Inflammatory macrophage treated with lipopolysaccharide for 4 hours (primary cell): Measurements from ENCODE around the gene FXYD4.
"Not testable (repeated sequence)": the region's sequence is repeated elsewhere in the genome, so short reads cannot be mapped to it uniquely, and the experiment has no call there.

Source experiments
- DNase-seq: peaks from one replicate; pipeline ENCODE4 v3.0.0-alpha.2; 2020

FXYD4 gene

DNA sequence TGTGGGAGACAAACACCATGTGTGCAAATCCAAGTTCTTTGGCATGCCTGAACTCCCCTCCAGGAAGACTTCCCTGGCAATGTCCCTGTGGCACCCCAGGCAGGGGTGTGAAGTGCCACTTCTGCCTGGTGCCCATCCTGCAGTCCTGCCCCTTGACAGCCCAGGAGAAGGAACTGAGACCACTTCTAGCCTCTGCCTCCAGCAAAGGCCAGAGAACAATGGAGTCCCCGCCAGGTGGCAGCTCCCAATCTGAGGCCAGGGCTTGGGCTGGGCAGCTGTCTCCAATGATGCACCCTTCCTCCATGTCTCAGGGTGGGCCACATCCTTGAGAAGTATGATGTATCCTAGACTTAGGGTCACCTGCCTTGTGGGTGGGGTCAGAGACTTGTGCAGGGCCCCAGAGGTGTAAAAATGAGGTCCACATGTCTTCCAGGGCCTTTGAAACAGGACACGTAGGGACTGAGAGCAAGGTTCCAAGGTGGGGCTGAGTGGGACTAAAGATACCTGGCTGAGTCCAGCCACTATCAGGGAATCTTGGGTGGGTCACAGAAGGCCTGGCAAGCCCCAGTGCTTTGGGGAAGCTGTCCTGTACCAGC, 5.5 kb downstream of the FXYD4 start:
- no peak for DNase-seq

DNA sequence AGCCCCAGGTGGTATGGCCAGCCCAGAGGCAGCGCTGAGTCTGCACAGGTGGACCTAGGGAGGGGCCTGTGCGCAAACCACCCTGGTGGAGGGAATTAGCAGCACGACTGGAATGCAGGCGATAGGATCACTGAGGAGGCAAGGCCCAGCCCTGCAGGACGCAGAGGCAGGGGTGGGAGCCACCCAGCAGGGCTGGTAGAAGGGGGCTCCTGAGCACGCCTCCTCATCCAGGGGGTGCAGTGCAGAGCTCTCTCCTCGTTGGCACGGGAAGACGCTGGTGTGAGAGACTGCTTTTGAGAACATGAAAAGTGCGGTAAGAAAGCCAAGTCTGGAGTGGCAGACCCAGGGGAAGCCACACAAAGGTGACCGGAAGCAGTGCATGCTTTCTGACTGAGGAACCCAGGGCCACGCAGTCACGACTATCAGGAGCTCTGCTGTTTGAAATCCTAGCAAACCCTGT, 6.0 kb downstream of the FXYD4 start:
- DNase-seq, result no peak

DNA sequence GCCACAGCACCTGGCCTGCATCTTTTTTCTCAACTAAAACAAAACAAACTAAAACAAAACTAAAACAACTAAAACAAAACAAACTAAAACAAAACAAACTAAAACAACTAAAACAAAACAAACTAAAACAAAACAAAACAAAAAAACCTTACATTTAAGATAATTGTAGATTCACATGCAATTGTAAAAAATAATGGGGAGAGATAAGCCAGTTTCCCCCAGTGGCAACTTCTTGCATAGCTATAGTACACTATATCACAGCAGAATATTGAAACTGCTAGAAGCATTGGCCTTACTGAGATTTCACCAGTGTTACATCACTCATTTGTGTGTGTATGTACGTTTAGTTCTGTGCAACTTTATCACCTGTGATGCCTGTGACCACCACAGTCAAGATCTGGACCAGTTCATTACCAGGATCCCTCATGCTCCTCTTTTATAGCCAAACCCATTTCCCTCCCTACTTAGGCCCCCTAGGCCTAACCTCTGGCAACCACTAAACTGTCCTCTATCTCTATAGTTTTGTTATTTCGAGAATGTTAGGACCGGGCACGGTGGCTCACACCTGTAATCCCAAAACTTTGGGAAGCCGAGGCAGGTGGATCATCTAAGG, 9.3 kb downstream of the FXYD4 start:
- no peak for DNase-seq

DNA sequence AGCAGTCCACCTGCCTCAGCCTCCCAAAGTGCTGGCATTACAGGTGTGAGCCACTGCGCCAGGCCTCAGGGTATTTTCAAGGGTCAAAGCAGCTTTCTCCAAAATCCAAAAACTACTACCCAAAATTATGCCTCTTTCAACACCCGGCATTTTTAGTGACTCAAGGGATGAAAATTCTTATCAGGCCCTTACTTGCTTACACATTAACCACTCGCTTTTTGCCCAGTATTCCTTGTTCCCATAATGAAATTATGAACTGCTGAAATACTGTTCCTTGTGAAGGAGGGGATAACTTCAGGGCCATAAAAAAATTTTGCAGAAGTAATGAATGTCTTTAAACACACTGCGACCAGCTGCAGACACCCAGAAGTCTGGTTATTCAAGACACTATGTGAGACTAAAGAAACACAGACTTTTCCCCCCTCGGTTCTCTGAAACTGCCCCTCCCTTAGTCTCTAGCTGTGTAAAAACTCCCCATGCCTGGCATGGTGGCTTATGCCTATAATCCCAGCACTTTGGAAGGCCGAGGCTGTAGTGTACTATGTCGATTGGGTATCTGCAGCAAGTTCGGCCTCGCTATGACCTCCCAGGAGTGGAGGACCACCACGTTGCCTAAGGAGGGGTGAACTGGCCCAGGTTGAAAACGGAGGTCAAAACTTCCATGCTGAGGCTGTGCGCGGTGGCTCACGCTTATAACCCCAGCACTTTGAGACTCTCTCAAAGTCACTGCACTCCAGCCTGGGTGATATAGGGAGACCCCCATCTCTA, 12.0 kb downstream of the FXYD4 start:
- DNase-seq, result no peak

DNA sequence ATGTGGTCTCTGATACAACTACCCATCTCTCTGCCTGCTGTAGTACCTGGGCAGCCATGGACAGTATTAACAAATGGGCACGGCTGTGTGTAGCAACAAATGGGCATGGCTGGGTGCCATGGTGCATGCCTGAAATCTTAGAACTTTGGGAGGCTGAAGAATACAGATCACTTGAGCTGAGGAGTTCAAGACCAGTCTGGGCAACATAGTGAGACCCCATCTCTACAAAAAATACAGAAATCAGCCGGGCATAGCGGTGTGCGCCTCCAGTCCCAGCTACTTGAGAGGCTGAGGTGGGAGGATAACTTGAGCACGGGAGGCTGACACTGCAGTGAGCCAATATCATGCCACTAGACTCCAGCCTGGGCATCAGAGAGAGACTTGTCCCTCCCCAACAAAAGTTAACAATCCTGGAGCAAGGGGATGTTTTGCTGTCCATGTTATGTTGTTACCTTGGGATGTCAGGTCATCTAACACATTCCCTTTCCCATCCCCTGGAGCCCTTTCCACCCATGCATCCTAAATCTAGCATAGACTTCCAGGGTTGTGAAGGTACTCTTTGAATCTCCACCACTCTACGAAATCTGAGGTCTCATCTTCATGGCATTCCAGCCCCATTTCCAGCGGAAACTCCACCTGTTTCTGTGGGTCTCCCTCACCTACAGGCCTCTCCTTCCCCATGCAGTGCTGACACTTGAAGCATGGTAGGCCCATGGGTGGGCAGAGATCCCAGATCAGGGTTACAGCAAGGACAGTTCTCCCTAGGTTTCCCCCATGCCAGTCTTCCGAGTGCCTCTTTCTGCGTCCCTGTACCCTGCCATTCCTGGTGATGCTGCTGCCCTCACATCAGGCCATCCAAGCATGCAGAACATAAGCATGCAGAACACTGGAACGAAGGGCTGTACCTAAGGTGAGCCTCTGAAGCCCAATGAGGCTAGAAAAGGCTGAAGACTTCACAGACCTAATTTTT, 13.1 kb downstream of the FXYD4 start:
- DNase-seq, result no peak

DNA sequence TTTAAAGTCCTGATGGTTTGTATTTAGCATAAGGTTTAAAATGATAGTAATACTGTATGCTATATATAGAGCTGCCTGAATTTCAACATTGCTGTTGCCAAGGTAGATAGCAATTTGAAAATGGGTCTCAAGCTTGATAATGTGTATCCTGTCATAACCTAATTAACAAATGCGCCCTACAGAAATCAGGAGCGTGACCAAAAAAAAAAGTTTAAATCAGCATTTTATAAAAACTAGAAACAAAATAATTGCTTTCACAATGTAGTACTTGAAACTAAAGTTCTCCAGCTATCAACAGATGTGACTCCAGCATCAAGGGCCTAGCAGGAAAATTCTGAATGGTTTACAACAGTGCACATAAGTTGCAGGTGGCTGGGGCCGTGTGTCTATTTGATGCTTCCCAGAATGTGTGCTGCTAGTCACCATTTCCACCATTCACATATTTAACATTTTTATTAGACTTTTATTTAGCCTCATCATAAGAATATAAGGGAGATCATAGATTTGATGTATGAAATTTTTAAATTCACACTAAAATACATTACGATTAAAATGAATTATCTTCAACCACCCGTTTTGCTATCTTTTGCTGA, 14.1 kb downstream of the FXYD4 start:
- no peak for DNase-seq

DNA sequence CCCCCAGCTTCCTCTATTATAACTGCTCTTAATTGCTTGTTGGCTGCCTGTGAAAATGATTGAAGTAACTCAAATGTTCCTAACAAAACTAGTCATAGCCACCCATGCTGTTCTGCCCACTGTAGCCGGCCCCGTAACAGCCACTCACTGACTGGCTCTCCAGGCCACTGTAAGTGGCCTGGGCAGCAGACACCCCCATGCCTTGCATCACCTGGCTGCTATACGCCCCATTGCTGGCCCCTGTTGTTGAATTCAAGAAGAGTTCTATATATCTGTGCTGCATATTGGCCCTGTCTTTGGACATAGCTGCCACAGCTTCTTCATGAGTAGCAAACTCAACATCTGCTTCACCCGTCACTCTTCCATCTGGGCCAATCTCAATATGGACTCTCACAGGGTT, 15.1 kb downstream of the FXYD4 start:
- no peak for DNase-seq

DNA sequence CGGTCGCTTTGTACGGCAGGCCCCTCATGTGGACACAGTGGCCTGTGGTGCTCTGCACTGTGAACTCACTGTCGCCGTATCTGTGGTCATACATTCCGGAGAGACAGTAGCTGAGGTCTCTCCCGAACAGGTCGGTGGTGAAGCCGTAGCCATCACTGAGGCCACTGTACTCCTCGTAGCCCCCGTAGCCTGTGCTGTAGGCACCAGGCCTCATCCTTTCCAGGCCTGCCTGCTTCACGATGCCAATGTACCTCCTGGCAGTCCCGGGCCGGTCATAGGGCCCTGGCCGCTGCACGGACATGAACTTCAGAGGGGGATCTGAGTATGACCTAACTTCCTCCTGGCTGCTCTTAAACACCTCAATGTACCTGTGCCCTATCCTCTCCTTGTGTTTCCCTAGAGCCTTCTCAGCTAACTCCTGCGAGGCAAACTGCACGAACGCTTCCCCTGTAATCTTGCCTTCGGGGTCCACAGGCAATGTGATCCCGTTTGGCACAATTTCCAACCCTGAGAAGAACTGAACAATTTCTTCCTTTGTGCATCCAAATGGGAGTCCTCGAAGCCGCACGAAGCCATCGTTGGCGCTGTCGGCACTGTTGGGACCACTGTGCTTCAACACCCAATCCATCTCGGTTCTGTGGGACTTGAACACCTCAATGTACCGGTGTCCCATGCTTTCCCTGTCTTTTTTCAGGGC, 15.7 kb downstream of the FXYD4 start:
- no peak for DNase-seq

DNA sequence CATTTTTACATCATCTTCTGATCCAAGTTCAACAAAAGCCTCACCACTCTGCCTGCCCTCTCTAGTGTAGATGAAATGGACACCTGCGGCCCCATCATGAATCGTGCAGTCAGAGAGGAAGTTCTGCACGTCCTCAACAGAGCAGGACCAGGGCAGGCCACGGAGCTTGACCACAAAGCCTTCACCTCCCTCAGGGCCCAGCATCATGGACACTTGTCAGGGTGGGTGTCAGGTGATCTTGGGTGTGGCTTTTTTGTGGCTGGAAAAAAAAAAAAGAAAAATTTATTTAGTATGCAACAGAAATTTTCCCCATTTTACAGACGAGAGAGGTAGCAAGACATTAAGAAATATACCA, 16.2 kb downstream of the FXYD4 start:
- DNase-seq, result no peak

DNA sequence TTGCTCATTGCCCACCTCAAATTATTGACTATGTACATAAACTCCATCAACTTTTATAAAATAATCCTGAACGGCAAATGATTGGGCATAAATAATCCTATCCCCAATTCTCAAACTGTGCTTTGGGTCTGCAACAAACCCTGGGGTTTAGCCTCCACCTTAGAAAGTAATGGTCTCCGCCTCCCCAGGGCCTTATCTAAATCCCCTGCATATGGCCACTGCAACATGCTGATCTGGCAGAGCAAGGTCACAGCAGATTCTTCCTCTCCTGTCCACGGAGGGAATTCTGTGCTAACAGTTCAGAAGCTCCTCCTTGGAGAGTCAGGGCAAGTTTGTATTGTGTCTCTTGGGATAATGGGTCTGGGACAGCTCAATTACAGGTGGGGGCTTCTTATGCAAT, 18.4 kb downstream of the FXYD4 start:
- DNase-seq, result no peak

DNA sequence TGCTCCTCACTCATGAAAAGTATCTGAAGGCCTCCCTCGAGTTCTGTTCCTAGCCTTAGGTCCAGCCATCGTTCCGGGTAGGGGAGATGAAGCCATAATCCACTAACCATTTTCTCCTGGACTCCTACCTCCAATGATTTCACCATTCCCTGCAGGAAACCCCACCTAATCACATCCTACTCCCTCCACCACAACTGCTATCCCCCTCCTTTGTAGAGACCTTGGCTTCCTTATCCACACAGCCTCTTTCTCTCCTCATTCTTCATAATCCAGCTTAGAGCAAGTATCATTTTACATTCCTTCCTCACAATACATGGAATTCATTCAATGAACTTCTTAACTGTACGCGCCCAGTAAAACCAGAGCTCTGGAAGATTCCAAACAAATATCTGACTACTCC, 18.9 kb downstream of the FXYD4 start:
- DNase-seq, result no peak

DNA sequence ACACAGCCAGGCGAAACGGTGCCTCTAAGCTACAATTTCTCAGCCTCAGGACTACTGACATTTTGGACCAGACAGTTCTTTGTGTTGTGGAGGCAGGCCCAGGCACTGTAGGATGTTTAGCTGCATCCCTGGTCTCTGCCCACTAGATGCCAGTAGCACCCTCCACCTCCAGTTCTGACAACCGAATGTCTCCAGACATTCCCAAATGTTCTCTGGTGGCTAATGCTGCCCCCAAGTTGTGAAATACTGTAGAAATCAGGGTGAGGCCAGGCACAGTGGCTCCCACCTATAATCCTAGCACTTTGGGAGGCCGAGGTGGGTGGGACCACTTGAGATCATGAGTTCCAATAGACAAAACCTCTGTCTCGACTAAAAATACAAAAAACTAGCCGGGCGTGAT, 19.3 kb downstream of the FXYD4 start:
- peak; percentile 40 for DNase-seq

DNA sequence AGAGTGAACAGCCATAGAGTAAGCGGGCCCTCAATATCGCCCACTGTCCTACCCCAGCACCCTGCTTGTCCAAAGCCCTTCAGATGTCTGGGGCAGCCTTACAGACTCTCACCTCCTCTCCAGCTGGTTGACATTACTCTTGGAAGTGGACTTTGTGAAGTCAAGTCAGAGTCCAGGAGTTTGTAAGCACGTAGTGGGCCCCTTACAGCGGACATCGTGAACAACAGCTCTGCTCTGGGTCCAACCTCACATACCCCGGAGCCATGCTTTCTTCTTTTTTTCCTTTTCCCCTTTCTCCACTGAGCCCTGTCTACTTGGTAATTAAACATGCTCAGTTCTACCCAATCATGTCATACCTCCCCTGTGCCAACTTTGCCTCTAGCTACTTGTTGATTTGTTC, 20.1 kb downstream of the FXYD4 start:
- DNase-seq, result no peak

DNA sequence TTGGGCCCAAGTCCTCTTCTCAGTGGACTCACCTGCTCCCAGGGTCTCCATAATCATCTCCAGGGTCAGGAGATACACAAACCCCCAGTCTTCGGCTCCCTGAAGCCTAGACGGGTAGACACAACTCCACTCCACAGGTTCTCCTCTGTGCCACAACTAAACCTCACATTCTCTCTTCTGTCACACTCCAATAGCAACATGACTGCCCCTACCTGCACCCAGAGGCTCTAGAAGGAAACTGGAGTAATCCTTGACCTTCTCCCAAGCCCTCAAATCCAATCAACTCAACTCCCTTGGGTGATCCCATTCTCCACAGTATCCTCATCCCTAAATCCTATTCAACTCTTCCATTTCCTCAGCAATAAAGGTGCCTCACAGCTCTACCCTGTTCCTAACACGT, 21.3 kb downstream of the FXYD4 start:
- no peak for DNase-seq

DNA sequence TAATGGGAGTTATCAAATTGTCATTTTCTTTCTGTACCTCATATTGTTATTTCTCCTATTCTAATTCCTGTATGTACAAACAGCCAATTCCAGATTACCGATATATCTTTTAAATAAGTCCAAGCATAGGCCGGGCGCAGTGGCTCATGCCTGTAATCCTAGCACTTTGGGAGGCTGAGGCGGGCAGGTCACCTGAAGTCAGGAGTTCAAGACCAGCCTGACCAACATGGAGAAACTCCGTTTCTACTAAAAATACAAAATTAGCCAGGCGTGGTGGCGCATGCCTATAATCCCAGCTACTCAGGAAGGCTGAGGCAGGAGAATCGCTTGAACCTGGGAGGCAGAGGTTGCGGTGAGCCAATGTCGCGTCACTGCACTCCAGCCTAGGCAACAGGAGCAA, 21.8 kb downstream of the FXYD4 start:
- DNase-seq, result not testable (repeated sequence)

DNA sequence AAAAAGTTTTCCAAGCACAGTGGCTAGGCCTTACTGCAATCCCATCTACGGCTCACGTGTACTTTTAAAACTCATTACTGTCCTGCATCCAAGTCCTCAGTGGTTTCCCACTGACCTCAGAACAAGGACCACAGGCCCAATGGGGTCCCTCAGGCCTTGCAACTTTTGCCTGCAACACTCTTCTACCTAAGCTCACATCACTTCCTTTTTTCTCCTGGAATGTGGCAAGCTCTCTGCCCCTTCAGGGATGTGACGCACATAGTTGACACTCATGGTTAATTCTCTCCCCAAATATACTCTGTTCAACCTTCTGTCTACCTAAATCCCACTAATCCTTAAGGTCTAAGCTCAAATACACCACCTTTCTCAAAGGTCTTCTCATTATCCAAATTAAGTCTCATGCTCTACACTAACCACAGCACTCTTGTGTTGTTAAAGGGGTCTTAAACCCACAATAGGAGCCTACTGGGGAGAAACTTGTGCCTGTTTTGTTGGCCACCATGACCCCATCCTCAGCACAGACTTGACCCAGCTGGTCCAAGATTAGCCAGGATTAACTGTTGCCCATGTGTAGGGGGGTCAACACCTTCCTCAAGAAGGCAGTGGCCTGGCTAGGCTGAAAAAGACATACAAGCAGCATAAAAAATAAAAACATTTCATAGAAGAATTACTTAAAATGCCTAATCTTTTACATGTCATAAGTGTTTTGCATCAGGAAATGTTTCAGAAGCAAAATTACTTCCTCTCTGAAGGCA, 22.3 kb downstream of the FXYD4 start:
- peak; percentile 57 for DNase-seq

DNA sequence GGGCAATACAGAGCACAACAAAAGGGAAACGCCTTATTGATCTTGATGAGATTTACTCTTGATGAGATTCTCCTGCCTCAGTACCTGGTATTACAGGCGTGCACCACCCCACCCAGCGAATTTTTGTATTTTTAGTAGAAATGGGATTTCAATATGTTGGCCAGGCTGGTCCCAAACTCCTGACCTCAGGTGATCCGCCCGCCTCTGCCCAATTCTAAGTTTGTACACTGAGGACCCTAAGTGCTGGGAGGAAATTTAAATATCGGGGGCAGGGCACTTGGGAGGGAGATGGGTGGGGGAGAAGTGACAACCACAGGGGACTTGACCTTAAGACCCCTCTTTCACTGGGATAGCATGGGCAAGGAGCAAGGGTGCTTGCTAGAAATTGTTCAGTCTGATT, 23.4 kb downstream of the FXYD4 start:
- DNase-seq, result no peak

DNA sequence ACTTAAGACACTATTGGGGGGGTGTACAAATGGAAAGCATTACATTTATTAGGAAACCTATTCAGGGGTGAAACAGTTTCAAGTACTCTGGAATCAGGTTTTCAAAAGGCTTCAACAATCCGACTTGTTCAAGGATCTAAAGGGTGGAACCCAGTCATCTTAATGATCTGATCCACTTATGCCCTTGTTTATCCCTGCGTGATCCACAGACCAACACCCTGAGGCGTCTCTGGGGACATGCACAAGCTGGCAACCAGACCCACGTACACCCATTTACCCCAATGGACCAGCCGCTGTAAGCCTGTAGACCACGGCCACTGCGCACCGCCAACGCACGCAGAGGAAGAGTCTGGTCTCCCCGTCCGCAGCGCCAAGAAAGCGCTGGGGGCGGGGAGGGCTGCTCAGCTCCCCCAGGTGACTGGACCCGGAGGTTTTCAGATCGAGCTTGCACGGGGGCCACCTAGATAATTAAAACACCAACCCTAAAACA, 24.2 kb downstream of the FXYD4 start:
- DNase-seq, result no peak

DNA sequence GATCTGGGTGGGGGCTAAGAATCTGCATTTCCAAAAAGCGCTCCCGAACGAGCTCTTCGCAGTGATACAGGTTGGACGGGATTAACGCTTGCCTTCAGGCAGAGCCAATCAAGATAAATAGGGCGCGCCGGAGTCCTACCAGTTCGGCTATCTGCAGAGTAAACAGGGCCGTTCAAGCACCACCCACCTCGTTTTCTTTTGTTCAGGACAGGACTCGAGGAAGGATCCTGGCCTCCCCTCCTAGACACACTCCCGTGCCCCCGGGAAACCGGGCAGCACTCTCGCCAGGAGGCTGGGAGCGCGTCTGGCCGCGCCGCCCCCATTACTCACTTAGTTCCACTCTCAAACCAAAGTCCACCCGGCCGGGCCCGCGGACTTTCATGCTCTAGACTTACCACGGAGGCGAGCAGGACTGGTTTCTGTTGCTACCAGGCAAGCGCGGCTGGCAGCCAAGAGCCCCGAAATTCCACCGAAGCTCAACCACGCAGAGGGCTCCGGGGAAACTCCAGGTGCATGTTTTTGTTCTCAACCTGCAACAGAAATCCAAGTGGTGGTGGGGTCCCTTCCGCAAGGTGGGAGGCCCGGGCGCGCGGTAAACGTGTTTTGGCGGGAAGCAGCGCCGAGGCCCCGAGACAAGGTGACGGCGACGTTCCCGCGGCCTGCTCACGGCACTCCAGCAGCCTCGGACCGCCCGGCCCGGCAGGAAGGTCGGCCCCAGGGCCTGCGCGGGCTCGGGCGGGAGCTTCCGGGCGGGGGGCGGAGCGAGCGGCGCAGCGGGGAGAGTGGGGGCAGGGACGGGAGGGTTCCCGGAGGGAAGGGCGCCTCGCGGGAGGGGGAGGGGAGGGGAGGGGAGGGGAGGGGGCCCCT, 24.9 kb downstream of the FXYD4 start:
- DNase-seq, result peak; percentile 58

DNA sequence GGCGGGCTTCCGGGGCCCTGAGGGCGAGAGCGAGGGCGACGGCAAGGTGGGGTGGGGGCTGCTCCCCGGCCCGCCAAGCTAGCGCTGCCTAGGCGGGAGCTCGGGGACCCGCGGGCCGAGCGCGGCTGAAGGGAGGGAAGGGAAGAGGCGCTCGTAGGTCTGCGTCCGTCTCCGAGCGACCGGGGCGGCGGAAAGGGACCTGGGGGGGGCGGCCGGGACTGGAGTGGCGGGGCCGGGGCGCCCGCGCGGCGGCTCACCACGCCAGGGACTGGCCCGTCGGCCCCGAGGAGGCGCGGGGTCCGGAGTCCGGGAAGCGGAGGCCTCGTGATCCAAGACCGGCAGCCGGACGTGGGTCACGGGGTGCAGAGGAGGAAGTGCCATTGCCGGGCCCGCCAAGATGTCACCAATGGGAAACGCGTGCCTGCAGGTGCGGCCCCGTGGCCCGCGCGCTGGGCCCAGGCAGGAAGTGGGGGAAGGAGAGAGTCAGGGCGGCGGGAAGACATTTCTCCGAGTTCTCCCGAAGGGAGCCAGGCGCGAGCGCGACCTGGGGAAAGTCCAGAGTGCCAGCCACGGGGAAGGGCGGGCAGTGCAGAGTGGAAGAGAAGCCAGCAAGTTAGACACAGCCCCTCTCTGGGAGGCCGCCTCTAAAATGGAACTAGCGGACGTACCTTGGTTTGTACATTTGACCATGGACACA, 25.6 kb downstream of the FXYD4 start:
- DNase-seq, result peak; percentile 89
